ENCODE measurements around the gene SNUPN. TPM values are rescaled to one million over a fixed set of nuclear protein-coding genes. Genes with fewer than 3 reads are reported as not detected.

SNUPN gene
- total RNA-seq, 1 donor from 2014 or later: 23.3 TPM

DNA sequence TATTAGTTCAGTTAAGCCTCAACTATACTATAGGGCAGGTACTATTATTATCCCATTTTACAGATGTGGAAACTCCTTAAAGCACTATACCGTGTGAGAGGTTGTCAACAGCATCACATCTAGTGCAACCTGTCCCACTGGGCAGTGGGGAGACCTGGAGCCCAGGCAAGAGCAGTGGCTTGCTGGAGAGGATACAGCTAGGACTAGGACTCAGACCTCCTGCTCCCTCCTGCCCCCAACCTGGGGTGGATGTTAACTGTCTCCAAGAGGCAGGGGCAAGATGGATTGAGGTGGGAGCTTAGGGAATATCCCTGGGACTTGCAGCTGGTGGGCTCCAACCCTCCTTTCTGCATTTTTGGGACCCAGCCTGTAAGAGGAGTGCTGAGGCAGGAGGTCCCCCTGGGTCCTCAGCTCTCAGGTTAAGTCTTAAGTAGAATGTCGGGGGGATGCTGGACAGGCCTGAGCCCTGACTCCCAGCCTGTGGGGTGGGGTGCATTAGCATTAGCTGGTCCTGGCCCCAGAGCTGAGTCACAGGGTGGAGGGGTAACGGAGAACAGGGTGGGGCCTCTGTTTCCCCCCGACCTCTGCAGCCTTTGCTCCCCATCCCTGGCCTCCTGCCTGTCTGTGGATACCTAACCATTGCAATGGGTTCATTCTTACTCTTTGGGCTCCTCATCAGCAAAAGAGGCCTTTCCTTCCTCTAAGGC is 28.8 kb upstream of the SNUPN start:
- no peak for DNase-seq (ENCODE audit: low spot score)

DNA sequence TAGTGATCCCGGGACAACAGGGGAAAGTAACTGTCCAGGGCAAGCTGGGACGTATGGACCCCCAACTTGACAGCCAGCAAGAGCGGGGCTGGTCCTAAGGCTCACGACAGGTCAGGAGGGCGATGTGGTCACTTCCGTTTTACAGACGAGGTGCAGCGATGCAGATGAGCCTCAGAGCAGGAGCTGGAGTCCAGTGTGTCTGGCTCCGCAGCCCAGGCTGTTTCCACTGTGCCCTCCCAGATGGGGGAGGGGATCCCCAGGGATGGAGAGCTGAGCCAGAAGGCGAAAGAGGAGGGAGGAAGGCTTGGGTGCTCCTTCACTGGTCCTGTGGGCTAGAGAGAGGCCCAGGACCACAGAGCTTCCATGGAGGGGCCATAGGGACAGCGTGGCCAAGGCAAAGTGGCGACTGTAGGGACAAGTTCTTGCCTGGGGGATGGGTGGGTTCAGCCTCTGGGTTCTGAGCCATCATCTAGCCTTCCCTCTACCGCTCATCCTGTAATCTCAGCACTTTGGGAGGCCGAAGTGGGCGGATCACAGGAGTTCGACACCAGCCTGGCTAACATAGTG is 27.9 kb upstream of the SNUPN start:
- no peak for DNase-seq (ENCODE audit: low spot score)

DNA sequence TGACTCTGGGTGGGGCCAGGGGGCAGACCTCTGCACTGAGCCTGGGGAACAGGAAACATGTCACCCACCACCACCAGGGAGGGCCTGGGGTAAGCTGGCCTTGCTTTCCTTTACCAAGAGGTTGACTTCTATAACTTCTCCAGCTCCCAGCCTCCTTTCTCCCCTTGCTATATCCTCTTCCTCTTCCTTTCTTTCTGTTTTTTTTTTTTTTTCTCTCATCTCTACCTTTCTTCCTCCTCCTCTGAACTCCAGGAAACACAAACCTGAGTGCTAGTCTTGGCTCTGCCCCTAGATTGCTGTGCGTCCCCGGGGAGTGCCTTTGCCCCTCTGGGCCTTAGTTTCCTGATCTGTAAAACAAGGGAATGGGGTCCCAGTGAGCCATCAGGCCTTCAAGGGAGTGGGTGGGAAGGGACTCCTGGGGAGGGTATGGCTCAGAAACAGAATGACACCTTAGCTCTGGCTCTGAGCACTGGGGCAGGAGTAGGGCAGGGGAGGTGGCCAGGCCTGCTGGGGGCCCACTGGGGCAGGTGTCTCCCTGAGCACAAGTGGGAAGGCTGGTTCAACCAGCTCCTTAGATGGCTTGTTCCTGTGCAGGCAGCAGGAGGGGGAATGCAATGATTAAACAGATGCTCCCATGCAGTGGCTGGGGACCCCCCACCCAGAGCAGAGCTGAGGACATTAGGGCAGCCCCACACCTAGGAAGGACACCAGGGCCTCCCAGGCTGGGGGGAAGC is 26.5 kb upstream of the SNUPN start:
- DNase-seq (ENCODE audit: low spot score): no peak

DNA sequence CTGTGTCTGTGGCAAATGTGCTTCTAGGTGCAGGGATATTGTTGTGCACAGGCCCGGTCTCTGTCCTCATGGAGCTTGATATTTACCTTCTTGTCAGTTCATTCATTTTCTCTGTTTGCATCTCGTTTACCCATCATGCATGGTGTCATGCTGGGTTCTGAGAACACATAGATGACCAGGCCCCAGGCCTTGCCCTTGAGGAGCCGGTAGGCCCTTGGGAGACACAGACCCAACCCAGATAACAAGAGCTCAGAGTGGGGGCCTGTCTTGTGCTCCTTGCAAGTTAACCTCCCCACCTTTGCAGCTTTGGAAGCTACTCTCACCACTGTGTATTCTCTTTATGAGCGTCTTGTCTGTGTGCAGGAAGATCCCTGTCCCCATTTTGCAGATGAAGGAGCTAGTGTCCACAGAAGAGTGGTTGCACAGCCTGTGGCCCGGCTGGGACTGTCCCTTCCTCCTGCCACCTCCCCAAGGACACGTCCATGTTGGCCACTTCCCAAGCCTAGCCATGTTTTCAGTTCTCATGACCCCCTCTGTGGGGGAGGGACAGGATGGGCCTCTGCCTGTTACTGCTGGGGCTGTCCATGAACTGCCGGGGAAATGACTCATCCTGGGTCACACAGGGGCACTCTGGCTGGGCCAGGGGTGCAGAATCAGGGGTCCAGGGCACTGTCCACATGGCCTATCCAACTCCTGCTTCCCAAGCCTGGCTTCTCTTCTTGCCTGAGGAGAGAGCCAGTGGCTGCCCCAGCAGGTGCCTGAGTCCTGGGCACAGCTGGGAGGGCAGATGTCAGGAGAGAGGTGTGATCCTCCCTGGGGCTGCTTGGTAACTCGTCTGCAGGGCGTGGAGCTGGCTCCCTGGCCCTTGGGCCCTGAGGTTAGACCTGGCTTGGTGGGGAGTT is 25.6 kb upstream of the SNUPN start:
- no peak for DNase-seq (ENCODE audit: low spot score)

DNA sequence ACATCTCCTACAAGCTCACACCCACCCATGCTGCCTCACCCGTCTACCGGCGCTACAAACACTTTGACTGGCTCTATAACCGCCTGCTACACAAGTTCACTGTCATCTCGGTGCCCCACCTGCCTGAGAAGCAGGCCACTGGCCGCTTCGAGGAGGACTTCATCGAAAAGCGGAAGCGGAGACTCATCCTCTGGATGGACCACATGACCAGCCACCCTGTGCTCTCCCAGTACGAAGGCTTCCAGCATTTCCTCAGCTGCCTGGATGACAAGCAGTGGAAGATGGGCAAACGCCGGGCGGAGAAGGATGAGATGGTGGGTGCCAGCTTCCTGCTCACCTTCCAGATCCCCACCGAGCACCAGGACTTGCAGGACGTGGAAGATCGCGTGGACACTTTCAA is 24.3 kb upstream of the SNUPN start:
- DNase-seq (ENCODE audit: low spot score): no peak

DNA sequence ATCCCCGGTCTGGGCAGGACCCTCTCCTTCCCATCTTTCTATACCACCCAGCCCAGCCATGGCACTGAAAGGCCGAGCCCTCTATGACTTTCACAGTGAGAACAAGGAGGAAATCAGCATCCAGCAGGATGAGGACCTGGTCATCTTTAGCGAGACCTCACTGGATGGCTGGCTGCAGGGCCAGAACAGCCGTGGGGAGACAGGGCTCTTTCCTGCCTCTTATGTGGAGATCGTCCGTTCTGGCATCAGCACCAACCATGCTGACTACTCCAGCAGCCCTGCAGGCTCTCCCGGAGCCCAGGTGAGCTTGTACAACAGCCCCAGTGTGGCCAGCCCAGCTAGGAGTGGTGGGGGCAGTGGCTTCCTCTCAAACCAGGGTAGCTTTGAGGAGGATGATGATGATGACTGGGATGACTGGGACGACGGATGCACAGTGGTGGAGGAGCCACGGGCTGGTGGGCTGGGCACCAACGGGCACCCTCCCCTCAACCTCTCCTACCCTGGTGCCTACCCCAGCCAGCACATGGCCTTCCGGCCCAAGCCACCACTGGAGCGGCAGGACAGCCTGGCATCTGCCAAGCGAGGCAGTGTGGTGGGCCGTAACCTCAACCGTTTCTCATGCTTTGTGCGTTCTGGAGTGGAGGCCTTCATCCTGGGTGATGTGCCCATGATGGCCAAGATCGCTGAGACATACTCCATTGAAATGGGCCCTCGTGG is 23.7 kb upstream of the SNUPN start:
- no peak for DNase-seq (ENCODE audit: low spot score)

DNA sequence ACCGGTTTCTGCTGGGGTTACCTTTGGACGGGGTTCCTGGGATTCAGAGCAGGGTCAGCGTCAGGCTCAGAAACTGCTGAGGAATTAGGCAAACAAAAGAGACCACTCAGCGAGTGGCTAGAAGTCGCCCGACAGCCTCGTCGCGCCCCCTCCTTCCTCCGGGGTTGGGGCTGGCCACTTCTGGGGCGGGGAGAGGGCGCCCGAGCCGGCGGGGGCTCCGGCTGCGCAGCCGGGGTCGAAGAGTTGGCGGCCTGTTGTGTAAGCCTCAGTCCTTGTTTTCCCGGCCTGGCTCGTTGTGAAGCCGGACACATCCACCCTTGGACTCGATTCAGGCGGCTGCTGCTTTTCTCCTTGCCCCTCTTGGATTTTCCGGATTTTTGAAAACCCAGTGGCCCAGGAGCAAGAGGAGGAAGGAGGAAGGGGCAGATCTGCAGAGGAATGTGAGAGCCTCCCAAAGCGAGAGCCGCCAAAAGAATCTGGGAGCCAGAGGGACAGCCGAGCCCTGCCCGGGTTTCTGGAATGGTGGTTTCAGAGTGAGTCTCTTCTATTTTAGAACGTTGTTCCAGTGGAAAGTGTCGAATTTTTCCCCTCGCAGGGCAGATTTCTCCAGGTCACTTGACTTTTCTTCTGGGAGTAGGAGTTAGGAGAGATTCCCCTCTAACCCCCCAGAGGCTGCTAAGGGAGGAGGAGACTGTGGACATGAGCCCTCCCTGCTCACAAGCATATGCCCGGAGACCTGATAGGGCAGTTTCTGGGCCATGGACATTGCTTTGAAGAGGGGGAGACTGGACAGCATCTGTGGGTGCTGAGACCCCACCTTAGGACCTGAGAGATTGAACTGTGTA is 22.9 kb upstream of the SNUPN start:
- no peak for DNase-seq (ENCODE audit: low spot score)

DNA sequence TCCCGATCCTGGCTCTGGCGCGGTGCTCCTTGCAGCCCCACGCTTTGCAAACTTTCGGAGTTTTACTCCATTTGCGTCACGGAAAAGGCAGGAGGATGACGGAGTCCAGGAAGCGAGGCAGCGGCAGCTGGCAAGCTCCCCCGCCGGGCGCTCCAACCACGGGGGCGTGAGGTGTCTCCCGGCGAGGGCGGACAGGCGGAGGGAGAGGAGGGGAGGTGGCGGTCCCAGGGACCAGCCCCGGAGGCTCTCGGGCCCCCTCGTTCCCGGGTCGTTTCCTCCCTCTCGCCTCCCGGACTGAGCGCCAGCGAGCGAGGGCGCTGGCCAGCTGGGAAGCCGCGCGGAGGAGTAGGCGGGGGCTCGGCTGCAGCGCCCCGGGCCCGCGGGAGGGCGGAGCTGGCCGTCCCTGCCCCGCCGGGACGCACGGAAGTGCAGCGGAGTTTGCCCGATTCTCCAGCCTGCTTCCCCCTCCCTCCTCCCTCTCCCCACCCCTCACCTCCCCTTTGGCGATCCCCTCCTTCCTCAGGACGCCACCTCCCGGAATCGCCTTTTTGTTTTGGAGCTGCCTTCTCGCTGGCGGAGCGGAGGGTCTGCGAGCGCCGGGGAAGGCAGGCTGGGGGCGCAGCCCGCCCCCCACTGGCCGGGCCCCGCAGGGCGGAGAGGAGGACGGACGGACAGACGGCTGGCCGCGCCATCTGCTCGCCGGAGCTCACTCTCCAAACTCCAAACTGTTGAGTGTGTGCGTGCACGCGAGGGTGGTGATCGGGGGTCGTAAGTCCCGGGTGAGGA is 22.0 kb upstream of the SNUPN start, which contains the start of gene SNX33:
Gene SNX33, plus strand, starts transcription at position 543 of the 786 bp plus-strand sequence. CDS start 1,191 bp downstream, outside the sequence.
- DNase-seq (ENCODE audit: low spot score): peak; percentile 80

DNA sequence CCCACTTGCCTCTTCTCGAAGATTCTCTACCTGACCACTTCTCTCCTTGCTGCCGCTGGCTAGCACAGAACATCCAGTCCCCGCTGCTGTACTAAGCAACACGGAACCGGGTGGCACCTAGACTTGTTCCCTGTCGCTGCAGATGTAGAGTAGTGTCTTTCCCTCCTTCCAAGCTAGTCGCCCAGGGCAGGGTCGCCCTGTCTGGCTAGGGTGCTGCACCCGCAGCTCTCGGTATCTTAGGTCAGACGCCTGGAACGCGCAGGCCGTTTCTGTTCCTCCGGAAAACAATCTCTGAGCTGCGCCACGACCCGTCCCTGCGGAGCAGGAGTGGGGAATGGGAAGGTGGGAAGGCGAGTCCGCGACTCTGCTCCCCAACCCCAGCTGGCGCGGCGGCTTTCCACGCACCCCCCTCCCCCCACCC is 21.4 kb upstream of the SNUPN start:
- DNase-seq (ENCODE audit: low spot score): no peak

DNA sequence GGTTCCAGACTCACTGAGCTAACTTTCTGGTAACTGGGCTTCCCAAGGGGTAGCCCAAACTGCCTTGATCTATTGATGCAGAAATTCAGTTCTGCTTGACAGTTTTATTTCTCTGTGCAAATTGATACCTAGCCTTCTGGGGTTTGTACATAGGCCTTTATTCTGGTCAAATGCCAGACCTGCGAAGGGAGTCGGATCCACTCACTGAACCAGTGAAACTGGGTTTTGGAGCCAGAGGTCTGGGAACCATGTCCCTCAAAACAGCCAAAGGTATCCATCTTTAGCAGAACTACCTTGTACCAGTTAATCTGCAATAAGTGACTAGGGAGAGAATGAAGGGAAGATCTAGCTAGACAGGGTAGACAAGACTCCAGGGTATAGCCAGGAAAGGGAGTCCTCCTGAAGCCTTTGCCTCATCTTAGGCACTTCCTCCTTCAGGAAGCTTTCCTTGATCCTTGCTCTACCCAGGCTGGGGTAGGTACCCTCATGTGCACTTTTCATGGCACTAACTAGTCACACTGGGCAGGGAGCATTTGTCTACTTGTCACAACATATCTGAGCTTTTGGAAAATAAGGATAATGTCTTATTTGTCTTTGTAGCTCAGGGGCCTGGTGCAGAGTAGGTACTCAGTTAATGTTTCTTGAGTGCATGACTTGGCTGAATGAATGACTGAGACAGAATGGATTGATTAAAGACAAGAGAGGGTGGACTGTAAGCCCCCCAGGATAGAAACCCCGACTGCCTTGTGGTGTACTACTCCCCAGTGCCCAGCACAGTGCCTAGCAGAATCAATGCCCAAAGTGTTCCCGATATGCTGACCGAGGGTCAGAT is 20.8 kb upstream of the SNUPN start:
- DNase-seq (ENCODE audit: low spot score): no peak

DNA sequence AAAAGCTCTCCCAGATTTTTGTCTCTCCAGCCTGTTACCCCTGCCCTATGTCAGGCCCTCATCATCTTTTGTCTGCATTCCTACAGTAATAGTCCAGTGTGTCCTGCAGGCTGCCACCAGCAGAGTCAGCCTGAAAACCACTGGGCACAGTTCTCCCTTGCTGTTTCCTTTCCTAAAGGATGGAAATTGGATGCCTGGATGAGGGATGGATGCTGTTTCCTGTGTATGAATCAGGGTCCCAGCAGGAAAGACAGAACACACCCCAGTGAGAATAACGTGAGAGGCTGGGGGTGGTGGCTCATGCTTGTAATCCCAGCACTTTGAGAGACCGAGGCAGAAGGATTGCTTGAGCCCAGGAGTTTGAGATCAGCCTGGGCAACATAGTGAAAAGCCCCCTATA is 18.9 kb upstream of the SNUPN start:
- DNase-seq (ENCODE audit: low spot score): no peak

DNA sequence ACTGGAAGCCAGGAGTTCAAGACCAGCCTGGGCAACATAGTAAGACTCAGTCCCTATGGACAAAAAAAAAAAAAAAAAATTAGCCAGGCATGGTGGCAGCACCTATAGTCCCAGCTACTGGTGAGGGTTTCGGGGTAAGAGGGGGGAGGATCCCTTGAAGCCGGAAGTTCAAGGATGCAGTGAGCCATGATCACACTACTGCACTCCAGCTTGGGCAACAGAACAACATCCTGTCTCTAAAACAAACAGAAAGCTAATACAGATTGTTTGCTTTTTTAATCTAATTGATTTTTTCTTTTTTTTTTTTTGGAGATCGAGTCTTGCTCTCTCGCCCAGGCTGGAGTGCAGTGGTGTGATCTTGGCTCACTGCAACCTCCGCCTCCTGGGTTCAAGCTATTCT is 16.1 kb upstream of the SNUPN start:
- no peak for DNase-seq (ENCODE audit: low spot score)

DNA sequence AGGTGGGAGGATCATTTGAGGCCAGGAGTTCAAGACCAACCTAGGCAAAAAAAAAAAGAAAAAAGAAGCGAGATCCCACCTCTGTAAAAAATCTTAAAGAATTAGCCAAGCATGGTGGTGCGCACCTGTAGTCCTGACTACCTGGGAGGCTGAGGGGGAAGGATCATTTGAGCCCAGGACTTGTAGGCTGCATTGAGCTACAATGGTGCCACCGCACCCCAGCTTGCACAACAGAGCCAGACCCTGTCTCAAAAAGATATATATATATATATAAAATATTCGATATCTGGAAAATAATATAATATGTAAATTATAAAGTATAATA is 15.6 kb upstream of the SNUPN start:
- DNase-seq (ENCODE audit: low spot score): no peak

DNA sequence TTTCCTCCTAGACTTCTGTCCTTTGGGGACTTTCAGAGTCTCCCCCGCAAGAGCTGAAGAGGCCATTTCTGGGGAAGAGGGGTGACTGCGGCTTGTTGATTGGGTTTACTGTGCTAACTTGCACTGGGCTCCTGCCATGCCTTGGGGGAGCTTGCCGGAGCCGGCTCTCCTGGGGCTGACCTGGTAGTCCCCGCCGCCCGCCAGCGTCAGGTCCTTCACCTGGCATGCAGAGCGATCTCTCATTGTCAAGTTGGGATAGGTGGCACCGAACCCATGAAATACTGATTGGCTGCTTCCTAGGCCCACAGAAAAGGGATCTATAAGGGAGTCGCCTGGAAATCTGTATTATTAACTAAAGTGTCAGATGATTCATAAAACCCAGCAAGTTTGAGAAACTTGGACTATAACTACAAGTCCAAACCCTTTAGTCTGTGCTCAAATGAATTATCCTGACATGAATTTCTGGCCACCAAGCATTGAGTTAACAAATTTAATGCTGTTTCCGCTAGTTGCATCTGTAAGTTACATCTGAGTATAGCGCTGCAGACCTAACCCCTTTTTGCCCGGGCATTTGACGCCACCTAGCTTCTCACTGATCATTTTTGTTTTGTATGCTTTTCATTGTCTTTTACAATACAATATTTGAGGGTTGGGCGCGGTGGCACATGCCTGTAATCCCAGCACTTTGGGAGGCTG is 15.1 kb upstream of the SNUPN start:
- no peak for DNase-seq (ENCODE audit: low spot score)

DNA sequence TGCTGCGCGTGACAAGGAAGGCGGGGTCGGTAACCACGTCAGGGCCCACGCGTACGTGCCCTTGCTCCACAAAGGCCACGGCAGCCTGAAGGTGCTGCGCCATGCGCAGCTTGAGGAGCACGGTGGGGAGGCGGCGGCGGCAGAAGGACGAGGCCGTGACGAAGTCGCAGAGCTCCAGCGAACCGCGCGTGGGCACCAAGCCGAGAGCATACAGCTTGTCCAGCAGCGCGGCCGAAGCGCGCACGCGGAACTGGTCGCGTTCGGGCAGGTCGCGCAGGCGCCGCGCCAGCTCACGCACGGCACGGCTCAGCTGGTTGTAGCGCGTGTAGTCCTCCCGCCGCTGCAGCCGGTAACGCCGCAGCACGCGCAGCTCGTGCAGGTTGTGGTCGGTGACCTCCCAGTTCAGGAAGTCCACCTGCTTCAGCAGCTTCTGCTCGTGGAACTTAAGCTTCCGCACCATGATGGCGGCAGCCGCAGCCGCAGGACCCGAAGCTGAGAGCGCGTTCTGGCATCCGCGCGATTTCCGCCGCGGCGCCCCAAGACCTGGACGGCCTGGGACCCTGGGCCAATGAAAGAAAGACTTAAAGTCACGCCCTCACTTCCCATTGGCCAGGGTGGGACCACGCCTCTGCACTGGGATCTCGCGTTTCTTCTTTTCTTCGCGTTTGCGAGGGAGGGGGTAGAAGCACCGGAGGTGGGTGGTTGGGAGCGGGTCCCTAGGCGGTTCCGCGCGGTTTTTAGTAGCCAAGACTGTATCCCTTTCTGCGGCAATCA is 14.4 kb upstream of the SNUPN start, which contains the start of gene IMP3:
Gene IMP3, minus strand, starts transcription at position 516 of the 774 bp plus-strand sequence. Its CDS starts 56 bp downstream, at position 460.
- DNase-seq (ENCODE audit: low spot score): peak; percentile 96

DNA sequence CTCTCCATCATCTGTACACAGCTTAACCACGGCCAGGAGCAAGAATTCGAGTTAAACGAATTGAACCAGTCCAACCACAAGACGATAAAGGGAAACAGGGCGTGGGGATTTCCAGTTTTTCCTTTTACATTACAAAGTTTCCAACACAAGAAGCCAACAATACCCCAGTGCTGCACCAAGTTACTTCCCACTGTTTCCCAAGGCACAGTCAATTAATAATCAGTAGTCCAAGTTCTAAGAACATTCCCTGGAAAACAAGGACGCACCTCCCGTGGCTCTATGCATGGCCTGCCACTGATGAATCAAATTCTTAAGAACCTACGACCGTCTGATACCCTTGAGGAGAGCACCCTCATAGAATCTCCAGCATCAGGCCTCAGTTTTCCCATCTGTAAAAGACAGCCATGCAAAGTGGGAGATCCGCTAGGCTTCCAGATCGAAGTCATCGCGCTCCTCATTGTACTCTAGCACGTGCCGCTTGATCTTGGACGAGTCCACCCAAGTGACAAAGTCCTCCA is 13.7 kb upstream of the SNUPN start:
- DNase-seq (ENCODE audit: low spot score): no peak

All from mucosa of gallbladder (tissue), 1 donor.